NCI-H1105 treated with DMSO at 0.1 percent for 48 hours (cell line): ENCODE data around the gene JAK3.

ENCODE experiments used
- DNase-seq: peaks from one replicate; lab custom pipeline; 2025; lab: John Stamatoyannopoulos, UW

JAK3 gene

GRCh38 chr19:17865364-17866311, 17.9 kb upstream of the JAK3 start:
- no peak for DNase-seq

DNA sequence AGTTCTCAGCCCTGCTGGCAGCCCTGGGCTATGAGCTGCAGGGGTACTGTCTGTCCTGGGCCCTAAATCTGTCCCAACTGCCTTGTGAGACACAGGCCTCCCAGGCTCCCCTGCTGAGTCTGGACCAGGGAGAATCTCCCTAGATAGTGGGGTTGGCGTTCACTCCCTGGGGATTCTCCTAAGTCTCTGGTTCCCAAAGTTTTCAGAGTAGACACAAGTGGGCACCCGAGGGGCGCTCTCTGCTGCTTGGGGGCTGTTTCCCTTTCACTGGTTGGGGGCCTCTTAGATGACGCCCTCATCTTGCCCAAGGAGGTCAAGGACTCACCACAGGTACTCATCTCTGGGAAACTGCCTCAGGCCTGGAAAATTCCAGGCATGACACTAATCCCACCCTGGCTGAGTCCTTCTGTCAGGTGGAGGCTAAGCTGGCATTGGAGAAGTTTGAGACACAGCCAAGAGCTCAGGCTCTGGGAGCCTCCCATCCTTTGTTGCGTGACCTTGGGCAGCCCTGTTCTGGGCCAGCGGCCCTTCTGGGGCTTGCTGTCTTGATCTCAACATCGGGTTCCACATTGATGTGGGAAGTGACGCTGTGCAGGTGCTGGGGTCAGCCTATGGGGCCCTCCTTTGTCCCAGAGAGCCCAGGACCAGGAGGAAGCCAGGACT, 15.9 kb upstream of the JAK3 start:
- no peak for DNase-seq

GRCh38 chr19:17862711-17863519, 15.1 kb upstream of the JAK3 start:
- DNase-seq = no peak

DNA sequence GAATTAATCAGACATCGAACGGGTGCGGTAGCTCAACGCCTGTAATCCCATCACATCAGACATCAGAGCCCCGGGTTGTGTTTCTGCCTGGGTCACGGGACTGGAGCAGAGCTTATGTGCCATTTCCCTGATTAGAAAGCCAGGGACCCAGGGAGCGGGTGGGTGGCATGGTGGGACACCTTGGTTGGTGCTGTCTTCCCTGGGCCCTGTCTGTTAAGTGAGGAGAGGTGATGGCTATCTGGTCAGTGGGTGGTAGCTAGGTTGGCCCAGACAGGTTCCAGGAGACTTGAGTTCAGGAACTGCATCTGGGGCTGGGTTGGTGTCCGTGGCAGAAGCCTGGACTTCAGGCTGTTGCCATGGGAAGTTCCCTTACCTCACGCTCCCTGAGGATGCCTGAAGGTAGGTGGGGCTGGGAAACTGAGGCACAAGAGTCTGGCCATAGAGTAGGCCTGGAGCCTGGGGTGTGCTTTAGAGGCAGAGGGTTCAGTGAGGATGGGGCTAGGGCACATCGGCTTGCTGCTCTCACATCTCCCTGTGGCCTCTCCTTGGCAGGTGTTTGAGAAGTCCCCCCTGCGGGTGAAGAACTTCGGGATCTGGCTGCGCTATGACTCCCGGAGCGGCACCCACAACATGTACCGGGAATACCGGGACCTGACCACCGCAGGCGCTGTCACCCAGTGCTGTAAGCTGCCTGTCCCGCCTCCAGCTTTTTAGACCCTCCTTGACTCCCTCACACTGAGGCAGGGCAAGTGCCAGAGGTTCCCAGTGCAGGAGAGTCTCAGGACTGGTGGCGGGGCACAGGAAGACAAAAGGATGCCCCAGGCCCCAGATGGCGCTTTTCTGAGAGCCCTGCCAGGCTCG, 14.0 kb upstream of the JAK3 start:
- no peak for DNase-seq

DNA sequence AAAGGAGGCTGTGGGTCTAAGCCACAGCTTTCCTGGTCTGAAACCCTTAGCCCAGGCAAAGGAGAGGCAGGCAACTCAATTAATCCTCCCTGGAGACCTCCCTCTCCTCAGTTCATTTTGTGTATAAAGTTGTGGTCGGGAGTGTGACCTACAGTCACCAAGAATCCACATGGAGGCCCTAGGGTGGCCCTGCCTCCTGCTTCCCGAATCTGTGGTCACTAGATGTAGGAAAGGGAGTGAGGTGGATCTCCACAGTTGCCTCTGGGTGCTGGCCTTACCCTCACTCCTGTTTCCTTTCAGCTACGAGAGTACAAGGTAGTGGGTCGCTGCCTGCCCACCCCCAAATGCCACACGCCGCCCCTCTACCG, 13.2 kb upstream of the JAK3 start:
- no peak for DNase-seq

DNA sequence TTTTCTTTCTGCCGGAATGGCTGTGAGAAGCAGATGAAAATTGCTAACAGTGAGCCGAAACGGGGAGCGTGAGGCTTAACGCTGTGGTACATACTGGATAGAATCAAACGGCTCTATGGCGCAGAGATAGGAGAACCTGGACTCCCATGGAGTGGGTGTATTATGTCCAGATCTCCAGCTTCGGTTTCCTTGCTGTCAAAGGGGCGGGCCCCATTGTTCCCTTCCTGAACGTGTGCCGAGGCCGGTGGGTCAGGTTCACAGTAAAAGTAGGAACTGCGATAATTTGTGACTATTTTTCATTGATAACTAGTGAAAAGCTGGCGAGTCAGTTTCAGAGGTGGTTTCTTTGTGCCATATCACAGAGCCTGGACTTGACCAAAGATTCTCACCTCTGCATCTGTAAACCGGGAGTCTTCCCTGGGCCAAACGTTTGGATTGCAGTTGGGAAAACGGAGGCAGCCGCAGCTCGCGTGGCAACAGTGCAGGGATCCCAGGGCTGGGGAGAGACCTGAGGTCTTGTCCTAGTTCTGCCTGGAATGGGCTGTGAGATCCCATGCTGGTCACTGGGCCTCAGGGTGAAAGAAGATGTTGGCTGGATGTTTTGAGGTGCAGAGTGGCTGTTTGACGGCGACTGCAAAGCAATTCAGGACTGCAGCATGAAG, 12.7 kb upstream of the JAK3 start:
- no peak for DNase-seq

- DNase-seq = peak; percentile 100
These were observed 11.9 kb upstream of the JAK3 start, which contains the start of gene RPL18A for GRCh38 chr19:17859533-17860330. RPL18A (plus strand) TSS chr19:17859910; CDS start chr19:17859957, 47 bp downstream.

DNA sequence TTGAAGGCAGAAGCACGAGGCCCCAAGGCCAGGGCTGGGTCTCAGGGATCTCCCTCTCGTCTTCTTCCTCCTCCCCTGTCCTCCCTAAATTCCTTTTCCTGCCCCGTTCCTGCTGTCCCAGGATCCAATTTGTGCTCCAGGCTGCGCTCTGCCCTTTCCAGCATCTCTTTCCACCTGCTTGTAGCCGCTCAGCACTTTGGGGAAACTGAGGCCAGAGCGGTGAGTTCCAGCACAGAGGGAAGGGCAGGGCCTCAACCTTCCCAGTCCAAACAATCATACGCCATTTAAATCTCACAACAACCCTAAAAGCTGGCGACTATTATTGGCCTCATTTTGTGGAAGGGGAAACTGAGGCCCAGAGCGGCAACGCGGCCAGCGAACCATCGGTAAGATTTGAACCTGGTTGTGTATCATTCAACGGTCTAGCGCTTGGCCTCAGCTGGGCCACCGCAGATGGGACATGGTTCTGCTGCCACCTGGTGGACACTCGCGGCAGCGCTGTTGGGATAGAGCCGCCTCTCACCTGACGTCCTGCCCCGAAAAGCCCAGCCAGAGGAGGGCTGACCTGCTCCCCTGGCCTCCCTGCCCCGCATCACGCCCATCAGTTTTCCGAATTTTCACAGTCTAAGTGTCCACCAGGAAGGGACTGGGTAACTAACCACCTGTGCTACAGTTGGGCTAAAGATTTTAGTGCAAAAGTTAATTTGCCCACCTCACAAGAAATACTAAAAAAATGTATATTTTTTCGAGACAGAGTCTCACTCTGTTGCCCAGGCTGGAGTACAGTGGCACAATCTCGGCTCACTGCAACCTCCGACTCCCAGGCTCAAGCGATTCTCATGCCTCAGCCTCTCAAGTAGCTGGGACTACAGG, 7.7 kb upstream of the JAK3 start:
- DNase-seq = peak; percentile 49

GRCh38 chr19:17854061-17854460, 6.3 kb upstream of the JAK3 start:
- no peak for DNase-seq

DNA sequence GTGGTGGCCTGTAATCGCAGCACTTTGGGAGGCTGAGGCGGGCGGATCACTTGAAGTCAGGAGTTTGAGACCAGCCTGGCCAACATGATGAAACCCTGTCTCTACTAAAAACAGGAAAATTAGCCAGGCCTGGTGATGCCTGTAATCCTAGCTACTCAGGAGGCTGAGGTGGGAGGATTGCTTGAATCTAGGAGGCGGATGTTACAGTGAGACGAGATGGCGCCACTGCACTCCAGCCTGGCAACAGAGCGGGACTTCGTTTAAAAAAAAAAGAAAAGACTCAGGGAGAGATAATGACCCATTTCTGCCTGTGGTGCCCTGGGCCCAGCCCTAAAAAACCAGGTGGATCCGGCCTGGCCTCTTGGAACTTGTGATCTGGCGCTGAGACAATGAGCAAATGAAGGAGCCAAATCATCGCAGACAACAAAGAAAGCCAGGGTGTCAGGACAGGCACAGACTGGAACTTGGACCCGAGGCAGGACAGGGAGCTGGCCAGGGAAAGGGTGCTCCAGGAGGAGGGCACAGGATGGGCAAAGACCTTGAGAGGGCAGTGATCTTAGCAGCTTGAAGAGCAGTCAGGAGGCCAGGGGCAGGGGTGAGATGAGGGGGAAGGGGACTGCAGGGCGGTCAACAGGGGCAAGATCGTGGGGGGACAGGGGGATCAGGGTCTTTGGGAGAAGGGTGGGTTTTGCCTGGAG, 962 bp upstream of the JAK3 start:
- no peak for DNase-seq

DNA sequence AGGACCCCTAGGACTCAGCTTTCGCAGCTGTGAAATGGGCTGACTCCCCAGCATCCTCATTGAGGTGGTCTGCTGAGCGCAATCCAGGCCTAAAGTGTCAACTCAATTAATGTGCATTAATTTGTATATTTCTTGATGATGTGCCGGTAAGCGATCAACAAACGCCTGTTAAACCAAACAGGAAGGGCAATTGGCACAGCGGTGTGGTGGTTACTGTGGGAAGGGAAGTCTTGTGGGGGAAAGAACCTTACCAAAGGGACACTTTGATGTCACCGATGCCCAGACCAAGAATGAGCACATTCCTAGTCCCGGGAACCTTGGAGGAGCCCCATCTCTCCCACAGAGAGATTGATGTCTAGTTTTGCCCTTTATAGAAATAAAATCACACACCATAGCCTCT, 1.6 kb downstream of the JAK3 start:
- no peak for DNase-seq

DNA sequence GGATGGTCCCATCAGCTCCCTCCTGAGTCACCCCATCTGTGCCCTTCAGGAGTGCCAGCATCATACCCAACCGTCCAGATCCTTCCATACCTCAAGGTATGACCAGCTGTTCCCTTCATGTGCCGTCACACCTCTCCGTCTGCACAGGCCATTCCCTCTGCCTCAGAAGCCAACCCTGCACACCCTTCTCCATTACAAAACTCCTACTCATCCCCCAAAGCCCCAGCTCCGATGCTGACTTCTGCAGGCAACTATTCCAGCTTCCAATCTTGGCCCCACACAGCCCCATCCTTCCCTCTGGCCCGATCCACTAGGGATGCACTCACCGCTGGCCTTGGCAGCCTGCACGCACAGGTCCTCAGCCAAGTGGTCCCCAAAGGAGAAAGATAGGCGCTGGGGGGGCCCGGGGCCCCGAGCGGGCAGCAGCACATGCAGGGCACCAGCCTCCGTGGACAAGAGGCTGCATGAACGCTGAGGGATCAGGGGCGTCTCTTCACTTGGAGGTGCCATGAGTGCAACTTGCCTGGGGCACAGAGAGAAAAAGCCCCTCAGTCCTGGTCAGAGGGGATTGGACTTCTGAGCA, 3.8 kb downstream of the JAK3 start:
- DNase-seq = no peak

DNA sequence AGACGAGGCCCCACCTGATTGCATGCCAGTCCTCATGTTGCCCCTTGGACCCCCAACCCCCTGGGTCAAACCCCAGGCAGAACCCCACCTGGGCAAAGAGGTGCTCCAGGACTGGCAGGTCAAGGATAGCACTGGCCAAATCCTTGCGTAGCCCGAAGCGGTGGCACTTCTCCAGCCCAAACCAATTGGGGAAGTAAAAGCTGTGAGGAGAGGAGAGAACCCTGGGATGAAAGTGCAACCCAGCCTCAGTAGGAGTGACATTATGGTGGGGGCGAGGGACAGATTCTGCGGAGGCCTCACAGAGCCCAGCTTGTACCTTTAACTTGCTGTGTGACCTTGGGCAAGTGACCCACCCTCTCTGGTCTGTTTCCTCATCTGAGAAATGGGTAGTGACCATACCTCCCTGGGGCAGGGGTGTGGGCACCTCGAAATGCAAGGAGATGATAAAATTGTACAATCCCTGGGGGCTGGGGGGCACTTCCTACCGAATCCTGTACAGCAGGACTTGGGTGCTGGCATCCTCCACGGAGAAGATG, 4.4 kb downstream of the JAK3 start:
- no peak for DNase-seq

- DNase-seq = no peak
These were observed 5.0 kb downstream of the JAK3 start for GRCh38 chr19:17842663-17843291.

- peak; percentile 85 for DNase-seq
These were observed 5.7 kb downstream of the JAK3 start for GRCh38 chr19:17841810-17842662.

DNA sequence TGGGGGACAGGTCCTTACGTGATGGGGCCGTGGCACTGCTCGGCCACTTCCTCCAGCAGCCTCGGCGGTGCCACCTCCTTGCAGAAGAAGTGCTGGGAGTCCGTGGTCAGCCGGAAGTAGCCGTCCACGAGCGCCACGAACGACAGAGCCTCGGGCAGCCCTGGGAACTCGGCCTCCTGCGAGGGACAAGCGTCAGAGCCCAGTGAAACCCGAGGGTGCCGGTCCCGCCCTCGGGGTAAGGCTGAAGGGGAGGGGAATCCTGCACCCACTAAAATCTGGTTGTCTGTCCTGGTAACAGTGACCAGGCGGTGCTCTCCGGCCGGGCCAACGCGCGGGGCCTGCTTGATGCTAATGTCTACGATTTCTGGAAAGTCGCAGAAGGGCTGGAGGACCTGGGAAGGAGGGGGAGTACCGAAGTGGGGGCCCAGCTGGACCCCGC, 6.4 kb downstream of the JAK3 start:
- no peak for DNase-seq
